ENCODE results near the gene SCUBE2.

Gene SCUBE2

GRCh38 chr11:9092853-9093778 is 1.7 kb upstream of the SCUBE2 start:
- peak; percentile 22 for TF ChIP-seq CTCF (IDR thresholded peaks at IDR 0.05; ENCODE audit: insufficient read depth, missing control alignments)
- DNase-seq (ENCODE audit: insufficient read length, low spot score) (no peak), FAIRE-seq (no peak)

GRCh38 chr11:9092072-9092471 is 673 bp upstream of the SCUBE2 start:
- DNase-seq (ENCODE audit: insufficient read length, low spot score) (no peak), FAIRE-seq (no peak)
- no peak for TF ChIP-seq CTCF (IDR thresholded peaks at IDR 0.05; ENCODE audit: insufficient read depth, missing control alignments)

- FAIRE-seq (no peak), DNase-seq (ENCODE audit: insufficient read length, low spot score) (no peak)
- no peak for TF ChIP-seq CTCF (IDR thresholded peaks at IDR 0.05; ENCODE audit: insufficient read depth, missing control alignments)
These were observed 833 bp downstream of the SCUBE2 start for GRCh38 chr11:9090488-9091043.

GRCh38 chr11:9089636-9090035 is 1.8 kb downstream of the SCUBE2 start:
- FAIRE-seq (no peak), DNase-seq (ENCODE audit: insufficient read length, low spot score) (no peak)
- no peak for TF ChIP-seq CTCF (IDR thresholded peaks at IDR 0.05; ENCODE audit: insufficient read depth, missing control alignments)

- TF ChIP-seq CTCF (IDR thresholded peaks at IDR 0.05; ENCODE audit: insufficient read depth, missing control alignments), result no peak
- FAIRE-seq, result no peak
- DNase-seq (ENCODE audit: insufficient read length, low spot score), result no peak
These were observed 2.3 kb downstream of the SCUBE2 start for GRCh38 chr11:9089061-9089460.

GRCh38 chr11:9082575-9082974 is 8.8 kb downstream of the SCUBE2 start:
- DNase-seq (ENCODE audit: insufficient read length, low spot score), result no peak
- FAIRE-seq, result no peak
- TF ChIP-seq CTCF (IDR thresholded peaks at IDR 0.05; ENCODE audit: insufficient read depth, missing control alignments), result no peak

- FAIRE-seq (no peak), DNase-seq (ENCODE audit: insufficient read length, low spot score) (no peak)
- no peak for TF ChIP-seq CTCF (IDR thresholded peaks at IDR 0.05; ENCODE audit: insufficient read depth, missing control alignments)
These were observed 10.2 kb downstream of the SCUBE2 start for GRCh38 chr11:9081153-9081552.

All from D721Med (cell line).